Measurements from ENCODE around the gene ESRRA.

GRCh38 chr11:64296236-64296635, 9.1 kb upstream of the ESRRA start:
- TF ChIP-seq POLR2A (IDR thresholded peaks at IDR 0.05; ENCODE audit: low read depth, low read length) (no peak), TAF1 (IDR thresholded peaks at IDR 0.05; ENCODE audit: low read depth, low read length) (no peak)
